K562 (cell line): ENCODE data around the gene ANO3. TPM values are rescaled to one million over a fixed set of nuclear protein-coding genes. Genes with fewer than 3 reads are reported as not detected.
A peak's percentile ranks its signal among the peaks of the same experiment; 100 is the strongest.

Experiments used
- ATAC-seq: fragments of 200-7000 bp; cut with Tn5 transposase; 3 replicates; pipeline ENCODE4 v1.9.1; 2020; ENCODE audit warnings: moderate library complexity
- BruUV-seq: library from RNA; stranded (reverse); fragments of 400-500 nt; replicated peaks from 2 replicates; lab custom pipeline; 2021; lab: Mats Ljungman, UMichigan
- CTCF ChIA-PET: fragments of 300-600 bp; formaldehyde crosslinking; extraction: SDS; loops from one replicate; lab custom pipeline; 2021; ENCODE audit warnings: low intra/inter-chr PET ratio; lab: Yijun Ruan, JAX
- POLR2A ChIA-PET: fragments of 300-600, 350-650 bp; sonication (Branson Sonifier 250); formaldehyde crosslinking; extraction: SDS; loops from one replicate; lab custom pipeline; 2021; ENCODE audit warnings: antibody characterized with exemption, inconsistent platforms; lab: Yijun Ruan, JAX
- DNase-seq, 4 experiments: peaks; one replicate each; pipeline versions ENCODE4 v3.0.0 to v3.0.0-alpha.2; 2011 to 2018; ENCODE audit warnings: low spot score in 3 of 4, mixed read lengths in 3 of 4; ENCODE audit errors: extremely low read depth in 1 of 4
- FAIRE-seq: peaks from 2 replicates; lab custom pipeline; 2011; peaks lifted over from hg19 to GRCh38; lab: Jason Lieb, UNC
- H2AFZ ChIP-seq: 2 replicates; pipeline ENCODE4 v1.6.0; 2011; ENCODE audit warnings: low read depth, low read length, control low read depth, inconsistent platforms
- H3K27ac ChIP-seq: fragments of 200-600 bp; 3 replicates; pipeline ENCODE4 v1.8.0; 2011; ENCODE audit warnings: low read depth, mild to moderate bottlenecking, control low read depth, inconsistent platforms, low read length, moderate library complexity, mixed read lengths; ENCODE audit errors: extremely low read depth
- H3K27me3 ChIP-seq, 2 experiments: fragments of 300-600 bp in 1 of 2; 2 replicates in 1 of 2; 3 replicates in 1 of 2; pipeline versions ENCODE4 v1.6.0 to v1.8.0; 2011; ENCODE audit warnings: inconsistent platforms in 2 of 2, low read length in 2 of 2, mild to moderate bottlenecking in 1 of 2, mixed read lengths in 1 of 2, moderate library complexity in 1 of 2; ENCODE audit not compliant: control insufficient read depth in 2 of 2, insufficient read depth in 2 of 2
- H3K36me3 ChIP-seq: fragments of 300-600 bp; 3 replicates; pipeline ENCODE4 v1.8.0; 2011; ENCODE audit warnings: mild to moderate bottlenecking, low read length, inconsistent platforms; ENCODE audit not compliant: control insufficient read depth, insufficient read depth
- H3K4me1 ChIP-seq, 2 experiments: fragments of 200-600 bp in 1 of 2; replicated peaks in 1 of 2; 2 replicates in 1 of 2; 3 replicates in 1 of 2; pipeline versions ENCODE4 v1.5.1 to v1.8.0; 2011; ENCODE audit warnings: inconsistent platforms in 2 of 2, low read length in 2 of 2, mild to moderate bottlenecking in 1 of 2, mixed read lengths in 1 of 2, moderate library complexity in 1 of 2; ENCODE audit not compliant: control insufficient read depth in 2 of 2, insufficient read depth in 2 of 2
- H3K4me2 ChIP-seq: 2 replicates; pipeline ENCODE4 v1.6.1; 2011; ENCODE audit warnings: low read length, control low read depth, inconsistent platforms, mixed read lengths; ENCODE audit not compliant: insufficient read depth
- H3K4me3 ChIP-seq: fragments of 200-600 bp; sonication (generic), shearing (Covaris generic); 2 replicates; pipeline ENCODE4 v1.5.1; 2016; ENCODE audit warnings: control low read depth, inconsistent platforms
- H3K79me2 ChIP-seq: fragments of 200-600 bp; 3 replicates; pipeline ENCODE4 v1.8.0; 2011; ENCODE audit warnings: low read length, inconsistent platforms; ENCODE audit not compliant: control insufficient read depth, insufficient read depth
- H3K9ac ChIP-seq, 2 experiments: 2 replicates each; pipeline versions ENCODE4 v1.6.0 to v1.6.1; 2011; ENCODE audit warnings: low read depth in 2 of 2, low read length in 2 of 2, control low read depth in 1 of 2, inconsistent platforms in 1 of 2, mild to moderate bottlenecking in 1 of 2, mixed read lengths in 1 of 2; ENCODE audit not compliant: insufficient read depth in 1 of 2
- H3K9me1 ChIP-seq: one replicate; pipeline ENCODE4 v1.6.0; 2011; ENCODE audit warnings: inconsistent platforms, mild to moderate bottlenecking, low read length, moderate library complexity; ENCODE audit not compliant: control insufficient read depth, insufficient read depth
- H3K9me3 ChIP-seq: replicated peaks from 2 replicates; pipeline ENCODE4 v1.5.1; 2011; ENCODE audit warnings: low read depth, low read length, inconsistent platforms; ENCODE audit not compliant: control insufficient read depth, insufficient read depth
- H4K20me1 ChIP-seq: replicated peaks from 2 replicates; pipeline ENCODE4 v1.6.1; 2011; ENCODE audit warnings: low read length, inconsistent platforms, mixed read lengths; ENCODE audit not compliant: control insufficient read depth, insufficient read depth
- ADNP ChIP-seq: fragments of 200-800 bp; sonication (Bioruptor generic); IDR thresholded peaks from 2 replicates; pipeline ENCODE4 v1.6.1; 2016; ENCODE audit warnings: missing genetic modification characterization, missing compliant biosample characterization
- BRCA1 ChIP-seq, 2 experiments: fragments of 450-650 bp in 1 of 2; sonication (generic) in 1 of 2; formaldehyde crosslinking in 1 of 2; IDR thresholded peaks; 2 replicates each; pipeline versions ENCODE4 v1.5.0 to v1.6.1; 2017 to 2020; ENCODE audit warnings: mild to moderate bottlenecking in 1 of 2, missing genetic modification reagents in 1 of 2
- CBX3 ChIP-seq, 2 experiments: IDR thresholded peaks; 1 replicate in 1 of 2; 2 replicates in 1 of 2; pipeline ENCODE4 v1.6.1; 2012; ENCODE audit warnings: inconsistent platforms in 2 of 2, low read length in 2 of 2, borderline replicate concordance in 1 of 2, control low read depth in 1 of 2
- CBX5 ChIP-seq: IDR thresholded peaks from 2 replicates; pipeline ENCODE4 v1.6.1; 2014; ENCODE audit warnings: low read depth, borderline replicate concordance
- DNMT1 ChIP-seq: fragments of 450-650 bp; IDR thresholded peaks from 2 replicates; pipeline ENCODE4 v1.6.1; 2016; ENCODE audit warnings: antibody characterized with exemption, mild to moderate bottlenecking
- MCM2 ChIP-seq: fragments of 450-650 bp; IDR thresholded peaks from 2 replicates; pipeline ENCODE4 v1.6.1; 2017; ENCODE audit warnings: low read depth, mild to moderate bottlenecking
- NR2F6 ChIP-seq: fragments of 450-650 bp; formaldehyde crosslinking; IDR thresholded peaks from 2 replicates; pipeline ENCODE4 v1.4.0; 2020; ENCODE audit warnings: mild to moderate bottlenecking
- PPARD ChIP-seq: fragments of 250-450 bp; sonication (Bioruptor Pico); IDR thresholded peaks from 2 replicates; pipeline ENCODE4 v1.8.0; 2022; ENCODE audit warnings: inconsistent platforms, mild to moderate bottlenecking, moderate library complexity
- STAT5B ChIP-seq: fragments of 250-450 bp; sonication (Bioruptor Pico); IDR thresholded peaks from 2 replicates; pipeline ENCODE4 v1.8.0; 2021; ENCODE audit warnings: mild to moderate bottlenecking, inconsistent platforms
- TAL1 ChIP-seq: fragments of 450-650 bp; IDR thresholded peaks from 2 replicates; pipeline ENCODE4 v1.6.1; 2016; ENCODE audit warnings: mild to moderate bottlenecking
- TRIM28 ChIP-seq: fragments of 450-650 bp; IDR thresholded peaks from 2 replicates; pipeline ENCODE4 v1.6.1; 2017
- ZNF311 ChIP-seq: fragments of 250-450 bp; sonication (Bioruptor Pico); IDR thresholded peaks from 2 replicates; pipeline ENCODE4 v1.4.0; 2020; ENCODE audit warnings: mild to moderate bottlenecking, moderate library complexity
- ZNF354B ChIP-seq: fragments of 250-450 bp; sonication (Bioruptor Pico); IDR thresholded peaks from 2 replicates; pipeline ENCODE4 v1.4.0; 2020
- ZNF589 ChIP-seq: fragments of 200-800 bp; sonication (Bioruptor generic); IDR thresholded peaks from 2 replicates; pipeline ENCODE4 v1.6.1; 2016; ENCODE audit warnings: low read depth, missing genetic modification characterization, missing compliant biosample characterization
- WGBS: fragments of 100-300 bp; shearing (Covaris generic); methylation state at CpG from one replicate; pipeline ENCODE4 v1.1.6; 2016; ENCODE audit warnings: low coverage, mixed read lengths; ENCODE audit not compliant: insufficient coverage; ENCODE audit errors: missing lambda C conversion rate; 5-methylcytosine and 5-hydroxymethylcytosine counted together
- in situ Hi-C: fragments of 300-500 bp; cut with MboI; formaldehyde crosslinking; loops from 4 replicates; pipeline ENCODE4 v1.15.0; 2018; ENCODE audit warnings: inconsistent platforms, mixed read lengths
- intact Hi-C: fragments of 100-400 bp; cut with micrococcal nuclease; formaldehyde crosslinking; loops from 2 replicates; pipeline ENCODE4 v1.14.2; 2022
- polyA plus RNA-seq, 8 experiments: library from polyadenylated mRNA; depleted of rRNA in 4 of 8; stranded (reverse) in 5 of 8; unstranded in 3 of 8; fragments of >200 nt; fragmentation: Nextera tagmentation in 2 of 8; fragmentation: Illumina TruSeq in 1 of 8; extraction: Ambion mirVana in 2 of 8; extraction: Trizol in 1 of 8; gene quantifications; 2 replicates each; pipeline versions ENCODE4 v1.2.1 to v1.2.3, GENCODE V29; 2011 to 2014; ENCODE audit warnings: inconsistent platforms in 1 of 8, missing spikeins in 1 of 8
- total RNA-seq, 7 experiments: library from RNA; depleted of rRNA in 6 of 7; stranded (reverse); fragments of >200 nt in 6 of 7; fragmentation: Illumina TruSeq in 2 of 7; extraction: Trizol in 2 of 7; gene quantifications; 2 replicates each; pipeline versions ENCODE4 v1.2.1 to v1.2.3, GENCODE V29; 2011 to 2021; ENCODE audit warnings: low replicate concordance in 1 of 7
- TF ChIP-seq, protein P1 (sequence below): fragments of 250-450 bp; sonication (Bioruptor Pico); IDR thresholded peaks from 2 replicates; pipeline ENCODE4 v1.5.0; 2021

Gene ANO3
- total and polyA plus RNA-seq, 9 of the 15 experiments (the other 6 are each of a cell fraction or from before 2014, with no cell fraction given), result 0.01 to 0.13 (median 0.04) TPM; not detected in 1

GRCh38 chr11:26365284-26365683 lies 33.4 kb downstream of the ANO3 start:
- no peaks in the 10 kb centered on the region for H3K9me1 ChIP-seq
- no peaks in the 10 kb centered on the region for H3K79me2 ChIP-seq
- no TSS peak for BruUV-seq
- 0 out of 2 replicates have a peak, but pooled peaks cover 2% of the 10 kb centered on the region for H3K9me3 ChIP-seq
- H3K4me1 ChIP-seq, result no peaks in the 10 kb centered on the region
- TF ChIP-seq CBX5, result 0 out of 2 replicates have a peak, but pooled peaks have one; percentile 39
- TF ChIP-seq, protein P1, sequence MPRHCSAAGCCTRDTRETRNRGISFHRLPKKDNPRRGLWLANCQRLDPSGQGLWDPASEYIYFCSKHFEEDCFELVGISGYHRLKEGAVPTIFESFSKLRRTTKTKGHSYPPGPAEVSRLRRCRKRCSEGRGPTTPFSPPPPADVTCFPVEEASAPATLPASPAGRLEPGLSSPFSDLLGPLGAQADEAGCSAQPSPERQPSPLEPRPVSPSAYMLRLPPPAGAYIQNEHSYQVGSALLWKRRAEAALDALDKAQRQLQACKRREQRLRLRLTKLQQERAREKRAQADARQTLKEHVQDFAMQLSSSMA (CRISPR knock-in tag), result no peak
- no peak for TF ChIP-seq ADNP (tag)
- TF ChIP-seq DNMT1, result no peak
- intact Hi-C loops (no loop called here), in situ Hi-C loops (no loop called here)
- ATAC-seq, result no peak
- WGBS, result 0% methylated on average over 1 of the region's 1 CpG
- ChIA-PET POLR2A (interaction anchor here (0.6 kb wide), 1 partner anchor 297 kb away, joined by 3 read pairs; no protein-coding TSS in a partner anchor), CTCF (no interaction called here)
- H3K4me3 ChIP-seq, result no peak overlapping the region
- H4K20me1 ChIP-seq, result no peaks in the 10 kb centered on the region
- no peak overlapping the region for H3K4me2 ChIP-seq
- no peak for FAIRE-seq
- no peak overlapping the region for H3K27ac ChIP-seq
- no peak overlapping the region for H3K9ac ChIP-seq
- H3K36me3 ChIP-seq, result no peaks in the 10 kb centered on the region
- no peaks in the 10 kb centered on the region for H3K27me3 ChIP-seq
- no peak for DNase-seq
- H2AFZ ChIP-seq, result no peak overlapping the region

GRCh38 chr11:26377619-26378018 lies 45.7 kb downstream of the ANO3 start:
- in situ Hi-C loops (no loop called here), intact Hi-C loops (no loop called here)
- CTCF ChIA-PET, result no interaction called here
- TF ChIP-seq NR2F6 (CRISPR knock-in tag) (no peak), TAL1 (no peak), TRIM28 (peak; percentile 41; the same call in 1 of the 2 replicates), ZNF354B (CRISPR knock-in tag) (no peak), MCM2 (no peak), CBX3 (IDR thresholded peaks at IDR 0.05; ENCODE audit: borderline replicate concordance in 1 of 2, low read length in 2 of 2) (peak in 1 of 2 experiments; percentile 47; a peak in 1 of 3 replicates), BRCA1 (IDR thresholded peaks at IDR 0.05) (no peak), BRCA1 (CRISPR knock-in tag; IDR thresholded peaks at IDR 0.05) (no peak), STAT5B (CRISPR knock-in tag) (no peak), PPARD (no peak), ZNF589 (no peak), ZNF311 (CRISPR knock-in tag) (no peak)
- Histone ChIP-seq H3K27ac (no peak overlapping the region), H3K9ac (no peak overlapping the region), H3K4me3 (no peak overlapping the region), H3K4me2 (no peak overlapping the region), H3K36me3 (no peaks in the 10 kb centered on the region), H3K27me3 (no peaks in the 10 kb centered on the region), H4K20me1 (no peaks in the 10 kb centered on the region), H3K4me1 (no peaks in the 10 kb centered on the region), H3K9me3 (no peaks in the 10 kb centered on the region), H2AFZ (no peak overlapping the region), H3K79me2 (no peaks in the 10 kb centered on the region), H3K9me1 (no peaks in the 10 kb centered on the region)
- POLR2A ChIA-PET, result no interaction called here
- BruUV-seq, result no TSS peak
- FAIRE-seq, result no peak
- no peak for DNase-seq
- 0% methylated on average over 1 of the region's 1 CpG for WGBS
- ATAC-seq, result no peak
